ENCODE measurements around the gene PGAP2.
"Not testable (repeated sequence)": the region's sequence is repeated elsewhere in the genome, so short reads cannot be mapped to it uniquely, and the experiment has no call there.

PGAP2 gene

DNA sequence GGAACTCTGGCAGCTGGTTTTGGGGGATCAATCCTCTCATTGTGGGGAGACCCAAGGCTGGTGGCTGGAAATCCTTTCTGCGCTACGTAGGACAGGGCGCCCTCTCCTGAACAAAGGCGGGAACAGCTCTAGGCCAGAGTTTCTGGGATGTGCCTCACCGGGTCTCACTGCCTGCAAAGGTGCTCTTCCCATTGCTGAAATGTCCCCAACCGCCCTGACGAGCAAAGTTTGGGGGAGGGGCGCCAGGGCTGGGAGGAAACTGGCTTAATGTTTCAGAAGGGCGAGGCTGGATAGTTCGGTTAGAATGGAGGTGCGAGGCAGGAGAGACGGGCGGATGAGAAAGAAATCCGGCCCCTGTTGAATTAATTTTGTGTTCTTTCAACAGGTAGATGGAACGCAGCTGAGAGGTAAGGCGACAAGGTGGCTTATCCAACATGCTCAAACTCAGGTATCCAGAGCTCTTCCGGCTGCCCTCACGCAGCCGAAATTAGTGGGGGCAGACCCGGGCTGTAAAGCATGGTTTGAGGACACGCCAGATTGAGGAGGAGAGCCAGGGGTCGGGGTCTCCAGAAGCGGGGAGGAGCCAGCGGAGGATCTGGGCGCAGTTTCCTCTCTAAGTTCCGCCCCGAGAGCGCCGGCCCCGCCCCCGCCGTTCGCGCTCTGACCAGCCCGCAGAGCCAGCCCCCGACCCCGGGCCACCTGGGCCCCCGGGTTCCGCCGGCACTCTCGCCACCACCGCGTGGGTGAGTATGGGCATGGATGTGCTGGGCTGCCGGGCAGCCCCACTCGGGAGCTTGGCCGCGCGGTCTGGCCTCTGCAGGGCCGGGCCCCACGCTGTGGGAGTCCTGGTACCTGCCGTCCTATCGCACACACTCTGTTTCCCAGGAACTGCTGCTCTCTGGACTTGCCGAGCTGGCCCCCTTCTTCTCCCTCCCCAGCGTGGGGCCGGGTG lies at the start of gene PGAP2:
TSS of gene PGAP2 (plus strand) at position 652 of the 952 bp plus-strand sequence. CDS start 2,700 bp downstream, outside the sequence.
- DNase-seq = no peak

DNA sequence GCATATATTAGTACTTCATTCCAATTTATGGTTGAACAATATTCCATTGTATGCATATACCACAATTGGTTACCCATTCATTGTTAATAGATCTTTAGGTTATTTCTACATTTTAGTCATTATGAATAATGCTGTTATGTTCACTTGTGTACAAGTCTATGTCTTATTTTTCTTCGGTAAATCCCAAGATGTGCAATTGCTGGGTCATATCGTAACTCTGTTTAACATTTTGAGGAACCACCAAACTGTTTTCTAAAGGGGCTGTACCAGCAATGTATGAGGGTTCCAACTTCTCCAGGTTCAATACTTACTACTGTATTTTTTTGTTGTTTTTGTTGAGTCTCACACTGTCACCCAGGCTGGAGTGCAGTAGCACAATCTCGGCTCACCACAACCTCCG lies 44.1 kb upstream of the PGAP2 start:
- DNase-seq = no peak

DNA sequence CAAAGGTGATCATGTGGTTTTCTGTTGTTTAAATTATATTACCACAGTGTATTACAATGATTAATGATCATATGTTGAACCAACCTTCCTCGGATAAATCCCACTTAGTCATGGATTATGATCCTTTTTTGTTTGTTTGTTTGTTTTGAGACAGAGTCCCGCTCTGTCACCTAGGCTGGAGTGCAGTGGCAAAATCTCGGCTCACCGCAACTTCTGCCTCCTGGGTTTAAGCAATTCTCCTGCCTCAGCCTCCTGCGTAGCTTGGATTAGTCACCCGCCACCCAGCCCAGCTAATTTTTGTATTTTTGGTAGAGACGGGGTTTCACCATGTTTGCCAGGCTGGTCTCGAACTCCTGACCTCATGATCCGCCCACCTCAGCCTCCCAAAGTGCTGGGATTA lies 41.5 kb upstream of the PGAP2 start:
- DNase-seq = not testable (repeated sequence)

DNA sequence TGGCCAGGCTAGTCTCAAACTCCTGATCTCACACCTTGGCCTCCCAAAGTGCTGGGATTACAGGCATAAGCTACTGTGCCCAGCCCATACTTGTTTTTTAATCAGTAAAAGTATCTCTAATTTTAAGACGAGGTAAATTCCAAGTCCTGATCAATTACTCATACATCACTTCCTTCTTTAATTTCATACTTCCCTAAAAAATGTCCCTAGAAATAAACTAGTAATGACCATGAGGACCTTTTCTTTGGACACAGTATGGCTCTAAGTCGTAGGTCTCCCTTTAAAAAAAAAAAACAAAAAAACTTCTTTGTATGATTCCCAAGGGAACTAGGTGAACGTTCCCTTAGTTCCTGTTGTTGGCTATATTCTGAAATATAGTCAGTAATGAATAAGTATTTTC lies 40.8 kb upstream of the PGAP2 start:
- no peak for DNase-seq

DNA sequence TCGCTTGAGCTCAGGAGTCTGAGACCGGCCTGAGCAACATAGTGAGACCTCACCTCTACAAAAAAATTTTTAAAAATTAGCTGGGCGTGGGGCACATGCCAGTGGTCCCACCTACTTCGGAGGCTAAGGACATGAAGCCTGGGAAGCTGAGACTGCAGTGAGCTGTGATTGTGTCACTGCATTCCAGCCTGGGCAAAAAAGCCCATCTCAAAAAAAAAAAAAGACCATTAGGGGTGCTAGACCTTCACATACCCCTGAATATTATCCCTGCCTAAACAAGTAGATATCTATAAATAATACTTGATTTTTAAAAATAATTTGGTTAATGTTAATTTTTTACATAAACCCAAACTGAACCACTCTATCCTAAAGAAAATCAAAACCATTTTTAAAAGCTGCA lies 35.2 kb upstream of the PGAP2 start:
- no peak for DNase-seq

DNA sequence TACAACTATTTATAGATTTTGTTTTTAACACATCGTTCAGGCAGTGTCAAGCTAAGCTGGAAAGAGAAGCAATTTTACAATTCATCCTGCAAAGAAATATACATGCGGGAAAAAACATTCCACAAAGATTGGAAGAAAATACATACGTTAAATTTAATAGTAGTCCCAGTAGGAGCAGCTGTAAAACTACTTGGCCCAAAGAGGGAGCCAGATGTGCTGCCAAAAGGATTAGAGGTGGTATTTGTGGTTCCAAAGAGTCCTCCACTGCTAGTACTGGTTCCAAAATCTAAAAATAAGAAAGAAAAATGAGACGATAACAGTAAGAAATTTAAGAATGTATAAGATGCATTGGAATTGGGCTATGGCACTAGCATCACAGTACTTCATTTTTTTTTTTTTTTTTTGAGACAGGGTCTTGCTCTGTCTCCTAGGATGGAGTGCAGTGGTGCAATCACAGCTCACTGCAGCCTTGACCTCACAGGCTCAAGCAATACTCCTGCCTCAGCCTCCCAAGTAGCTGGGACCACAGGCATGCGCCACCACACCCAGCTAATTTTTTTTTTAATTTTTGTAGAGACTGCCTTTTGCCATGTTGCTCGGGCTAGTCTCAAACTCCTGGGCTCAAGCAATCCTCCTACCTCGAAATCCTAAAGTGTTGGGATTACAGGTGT lies 32.5 kb upstream of the PGAP2 start:
- no peak for DNase-seq

DNA sequence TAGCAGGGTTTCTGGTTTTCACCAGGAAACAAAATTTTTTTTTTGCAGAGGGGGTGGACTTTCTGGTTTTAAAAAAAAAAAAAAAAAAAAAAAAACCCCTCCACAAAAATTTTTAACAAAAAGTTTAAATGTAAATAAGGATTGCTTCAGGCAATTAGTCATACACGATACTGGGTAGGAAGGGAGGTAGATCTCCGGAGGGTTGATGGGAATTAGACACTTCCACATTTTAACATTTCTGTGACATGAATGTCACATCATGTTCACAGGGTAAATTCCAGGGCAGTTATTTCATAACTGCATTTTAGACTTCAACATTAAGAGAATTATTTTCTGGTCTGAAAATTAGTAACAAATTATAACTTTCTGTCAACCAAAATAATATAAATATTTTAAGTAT lies 26.9 kb upstream of the PGAP2 start:
- DNase-seq = no peak

DNA sequence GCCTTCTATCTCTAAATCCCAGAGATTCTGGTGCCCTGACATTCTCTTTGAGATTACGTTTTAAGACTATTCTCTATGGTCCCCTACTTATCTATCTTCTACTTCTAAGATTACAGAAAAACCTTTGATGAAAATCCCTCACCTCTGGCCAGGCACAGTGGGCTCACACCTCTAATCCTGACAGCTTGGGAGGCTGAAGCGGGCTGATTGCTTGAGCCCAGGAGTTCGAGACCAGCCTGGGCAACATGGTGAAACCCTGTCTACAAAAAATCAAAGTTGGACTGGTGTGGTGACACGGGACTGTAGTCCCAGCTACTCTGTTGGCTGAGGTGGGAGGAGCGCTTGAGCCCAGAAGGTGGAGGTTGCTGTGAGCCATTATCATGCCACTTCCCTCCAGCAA lies 25.4 kb upstream of the PGAP2 start:
- DNase-seq = no peak

DNA sequence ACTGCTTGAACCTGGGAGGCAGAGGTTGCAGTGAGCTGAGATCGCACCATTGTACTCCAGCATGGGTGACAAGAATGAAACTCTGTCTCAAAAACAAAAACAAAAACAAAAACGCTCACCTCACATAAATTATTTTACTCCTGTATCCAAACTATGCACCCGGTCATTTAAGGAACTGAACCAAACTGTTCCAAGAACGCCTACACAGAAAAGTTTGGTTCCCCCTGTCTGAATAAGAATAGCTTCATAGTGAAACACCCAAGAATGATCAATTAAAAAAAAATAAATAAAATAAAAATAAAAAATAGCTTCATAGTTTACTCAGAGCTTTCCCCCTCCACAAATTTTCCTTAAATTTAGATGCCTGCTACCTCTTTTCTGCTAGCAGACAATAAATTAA lies 24.7 kb upstream of the PGAP2 start:
- no peak for DNase-seq

DNA sequence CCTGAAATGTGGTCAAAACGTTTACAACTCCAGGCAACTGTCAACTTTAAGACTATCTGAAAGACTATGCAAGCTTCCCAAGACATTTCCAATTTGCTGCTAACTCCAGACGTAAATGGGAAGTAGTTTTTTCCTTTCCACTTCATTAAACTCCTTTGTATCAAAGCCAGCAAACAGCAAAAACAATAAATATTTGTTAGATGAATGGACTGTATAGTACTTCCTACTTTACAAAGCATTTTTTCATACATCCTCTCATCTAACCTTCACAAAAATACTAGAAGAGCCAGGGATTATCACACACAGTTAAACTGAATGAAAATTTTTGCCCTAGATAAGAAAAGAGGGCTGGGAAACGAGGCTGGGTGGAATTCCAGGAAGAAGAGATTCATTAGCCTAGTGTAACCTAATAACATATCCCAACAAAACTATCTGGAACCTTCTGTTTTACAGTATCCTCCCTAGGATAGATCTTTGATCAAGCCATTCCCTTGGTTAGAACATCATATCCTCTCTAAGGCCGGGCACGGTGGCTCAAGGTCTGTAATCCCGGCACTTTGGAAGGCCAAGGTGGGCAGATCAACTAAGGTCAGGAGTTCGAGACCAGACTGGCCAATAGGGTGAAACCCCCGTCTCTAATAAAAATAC lies 21.5 kb upstream of the PGAP2 start:
- DNase-seq = no peak

DNA sequence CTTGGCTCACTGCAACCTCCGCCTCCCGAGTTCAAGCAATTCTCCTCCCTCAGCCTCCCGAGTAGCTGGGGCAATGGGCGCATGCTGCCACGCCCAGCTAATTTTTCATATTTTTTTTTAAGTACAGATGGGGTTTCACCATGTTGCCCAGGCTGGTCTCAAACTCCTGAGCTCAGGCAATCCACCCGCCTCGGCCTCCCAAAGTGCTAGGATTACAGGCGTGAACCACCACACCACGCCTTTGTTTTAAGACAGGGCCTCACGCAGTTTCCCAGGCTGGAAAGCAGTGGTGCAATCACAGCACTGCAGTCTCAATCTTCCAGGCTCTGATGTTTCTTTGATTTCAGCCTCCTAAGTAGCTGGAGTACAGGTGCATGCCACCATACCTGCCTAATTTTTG lies 14.0 kb upstream of the PGAP2 start:
- DNase-seq = not testable (repeated sequence)

DNA sequence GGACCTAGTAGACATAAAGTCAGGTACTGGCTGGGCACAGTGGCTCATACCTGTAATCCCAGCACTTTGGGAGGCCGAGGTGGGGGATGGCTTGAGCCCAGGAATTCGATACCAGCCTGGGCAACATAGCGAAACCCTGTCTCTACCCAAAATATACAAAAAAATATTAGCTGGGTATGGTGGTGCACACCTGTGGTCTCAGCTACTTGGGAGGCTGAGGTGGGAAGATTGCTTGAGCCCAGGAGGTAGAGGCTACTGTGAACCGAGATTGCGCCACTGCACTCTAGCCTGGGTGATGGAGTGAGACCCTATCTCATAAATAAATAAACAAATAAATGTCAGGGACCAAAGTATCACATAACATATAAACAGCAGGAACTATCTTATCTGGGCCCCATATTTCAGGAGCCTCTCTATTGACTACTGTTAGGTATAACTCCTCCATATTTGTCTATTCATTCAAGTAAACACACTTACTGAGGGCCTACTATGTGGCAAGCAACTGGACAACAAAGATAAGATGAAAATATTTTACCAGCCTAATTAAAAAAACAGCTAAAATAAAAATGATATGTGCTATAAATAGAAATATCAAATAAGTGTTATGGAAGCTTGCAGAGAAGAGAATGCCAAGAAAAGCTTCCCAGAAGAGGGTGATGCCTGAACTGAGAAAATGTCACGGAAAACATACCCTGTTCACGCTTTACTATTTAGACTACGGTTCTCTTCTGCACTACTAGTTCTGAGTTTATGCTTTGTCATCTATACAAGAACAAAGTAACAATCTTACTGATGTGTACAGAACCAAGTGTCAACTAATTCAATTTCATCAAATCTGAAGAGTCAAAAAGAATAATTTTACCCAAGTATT lies 13.0 kb upstream of the PGAP2 start:
- DNase-seq = no peak

DNA sequence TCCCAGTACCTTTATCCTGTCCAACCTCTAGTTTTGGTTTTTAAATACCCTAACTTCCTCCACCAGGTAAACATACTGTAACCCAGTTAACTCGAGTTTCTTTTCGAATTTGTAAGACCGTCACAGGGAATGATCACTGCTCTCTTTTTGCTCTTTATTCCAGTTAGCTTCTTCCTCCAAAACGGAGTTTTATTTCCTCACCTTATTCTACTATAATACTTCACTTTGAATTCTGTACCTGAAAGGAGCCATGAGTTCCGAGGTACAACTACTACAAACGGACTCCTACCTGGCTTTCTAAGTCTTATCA lies 12.4 kb upstream of the PGAP2 start:
- no peak for DNase-seq

DNA sequence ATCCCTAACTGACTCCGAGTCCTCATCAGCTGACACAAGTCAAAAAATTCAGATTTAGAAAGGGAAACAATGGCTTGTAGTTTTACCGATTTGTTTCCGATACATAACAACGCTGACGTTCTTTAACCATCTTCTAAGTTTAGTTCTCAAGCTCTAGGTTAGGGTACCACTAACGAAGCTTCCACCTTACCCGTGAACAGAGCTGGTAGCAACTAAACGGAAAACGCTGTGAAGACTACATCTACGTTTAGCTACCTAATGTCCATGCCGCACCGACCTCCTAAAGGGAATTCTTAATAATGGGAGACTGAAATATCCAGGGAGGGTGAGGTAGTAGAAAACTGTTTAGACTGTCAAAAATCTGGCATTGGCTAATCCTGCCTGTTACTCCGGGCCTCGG lies 12.0 kb upstream of the PGAP2 start:
- no peak for DNase-seq

DNA sequence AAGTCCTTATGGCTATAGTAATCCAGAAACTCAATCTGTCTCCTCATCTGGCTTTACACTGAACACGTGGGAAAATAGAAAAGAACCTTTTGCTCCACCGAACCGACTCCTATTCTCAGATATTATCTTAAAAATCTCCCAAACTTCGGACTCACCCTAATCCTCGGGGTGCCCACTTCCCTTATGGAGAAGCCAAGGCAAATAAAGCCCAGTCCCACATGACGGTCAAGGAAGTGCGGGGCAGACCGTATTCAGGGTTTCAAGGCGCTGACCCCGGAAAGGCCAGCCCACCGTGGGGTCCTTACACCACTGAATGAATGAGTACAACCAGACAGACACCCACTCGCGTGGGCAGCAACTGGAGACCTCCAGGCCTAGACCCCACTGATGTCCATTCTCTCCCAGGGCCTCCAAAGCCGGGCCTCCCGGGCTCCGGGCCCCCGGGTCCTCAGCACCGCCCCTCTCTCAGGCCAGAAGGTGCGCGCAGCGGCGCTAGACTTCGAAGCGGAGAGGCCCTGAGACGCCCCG lies 11.5 kb upstream of the PGAP2 start:
- DNase-seq = peak; percentile 61

DNA sequence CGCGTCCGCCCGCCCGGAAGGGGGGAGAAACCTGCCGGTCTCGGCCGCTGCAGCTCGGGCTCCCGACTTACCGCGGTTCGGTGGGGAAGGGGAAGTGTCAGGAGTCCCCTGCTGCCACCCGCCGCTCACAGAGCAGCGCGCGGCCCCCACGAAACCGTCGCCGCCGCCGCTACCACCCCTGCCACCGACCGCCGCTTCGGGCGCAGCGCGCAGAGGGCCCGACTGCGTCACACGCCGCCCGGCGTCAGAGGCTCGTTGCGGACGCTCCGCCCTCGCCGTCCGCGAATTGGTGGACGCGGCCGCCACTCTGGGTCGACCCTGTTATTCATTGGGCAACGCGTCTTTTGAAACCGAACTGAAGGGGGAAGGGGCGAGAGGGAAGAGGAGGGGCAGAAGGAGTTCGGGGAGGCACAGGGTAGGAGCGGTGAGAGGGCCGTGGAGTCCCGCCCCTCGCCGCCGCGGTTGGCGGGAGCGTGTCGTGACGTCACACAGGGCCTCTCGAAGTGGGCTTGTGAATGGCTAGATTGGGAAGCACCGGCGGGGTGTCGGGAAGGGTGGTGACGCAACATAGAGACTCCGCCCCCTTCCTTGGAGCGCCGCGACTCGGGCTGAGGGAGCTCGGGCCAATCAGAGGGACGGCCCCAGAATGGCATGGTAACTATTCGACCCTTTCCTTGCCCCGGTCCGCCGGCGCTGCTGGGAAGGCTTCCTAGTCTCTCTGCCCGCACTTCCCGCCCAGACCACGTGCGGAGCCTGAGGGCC lies 10.8 kb upstream of the PGAP2 start, which contains the start of gene NUP98:
TSS of gene NUP98 (minus strand) at position 226 of the 762 bp plus-strand sequence. CDS start 15,437 bp downstream, outside the sequence.
- peak; percentile 98 for DNase-seq

DNA sequence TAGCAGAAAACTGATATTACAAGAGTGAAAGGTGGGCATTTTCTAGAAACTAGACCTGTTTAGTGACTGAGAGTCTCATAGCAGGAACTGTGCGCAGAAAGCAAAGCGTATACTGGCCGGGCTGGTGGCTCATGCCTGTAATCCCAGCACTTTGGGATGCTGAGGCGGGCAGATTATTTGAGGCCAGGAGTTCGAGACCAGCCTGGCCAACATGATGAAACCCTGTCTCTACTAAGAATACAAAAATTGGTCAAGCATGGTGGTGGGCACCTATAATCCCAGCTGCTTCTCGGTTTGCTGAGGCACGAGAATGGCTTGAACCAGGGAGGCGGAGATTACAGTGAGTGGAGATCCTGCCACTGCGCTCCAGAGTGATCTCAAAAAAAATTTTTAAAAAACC lies 9.2 kb upstream of the PGAP2 start:
- no peak for DNase-seq

DNA sequence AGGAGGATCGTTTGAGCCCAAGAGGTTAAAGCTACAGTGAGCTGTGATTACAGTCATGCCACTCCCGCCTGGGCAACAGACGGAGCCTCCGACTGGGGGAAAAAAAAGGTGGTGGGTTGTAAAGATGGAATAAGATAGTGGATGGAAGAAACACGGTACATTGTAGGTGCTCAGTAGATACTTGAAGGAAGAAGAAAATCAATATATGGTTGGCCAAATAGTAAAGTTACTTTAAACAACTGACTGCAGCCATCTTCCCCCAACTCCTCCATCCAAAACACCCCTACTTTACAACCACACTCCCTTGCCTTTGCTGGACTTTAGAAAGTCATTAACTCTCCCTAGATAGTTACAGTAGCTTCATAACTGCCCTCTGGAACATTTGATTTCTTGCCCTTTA lies 8.5 kb upstream of the PGAP2 start:
- no peak for DNase-seq

DNA sequence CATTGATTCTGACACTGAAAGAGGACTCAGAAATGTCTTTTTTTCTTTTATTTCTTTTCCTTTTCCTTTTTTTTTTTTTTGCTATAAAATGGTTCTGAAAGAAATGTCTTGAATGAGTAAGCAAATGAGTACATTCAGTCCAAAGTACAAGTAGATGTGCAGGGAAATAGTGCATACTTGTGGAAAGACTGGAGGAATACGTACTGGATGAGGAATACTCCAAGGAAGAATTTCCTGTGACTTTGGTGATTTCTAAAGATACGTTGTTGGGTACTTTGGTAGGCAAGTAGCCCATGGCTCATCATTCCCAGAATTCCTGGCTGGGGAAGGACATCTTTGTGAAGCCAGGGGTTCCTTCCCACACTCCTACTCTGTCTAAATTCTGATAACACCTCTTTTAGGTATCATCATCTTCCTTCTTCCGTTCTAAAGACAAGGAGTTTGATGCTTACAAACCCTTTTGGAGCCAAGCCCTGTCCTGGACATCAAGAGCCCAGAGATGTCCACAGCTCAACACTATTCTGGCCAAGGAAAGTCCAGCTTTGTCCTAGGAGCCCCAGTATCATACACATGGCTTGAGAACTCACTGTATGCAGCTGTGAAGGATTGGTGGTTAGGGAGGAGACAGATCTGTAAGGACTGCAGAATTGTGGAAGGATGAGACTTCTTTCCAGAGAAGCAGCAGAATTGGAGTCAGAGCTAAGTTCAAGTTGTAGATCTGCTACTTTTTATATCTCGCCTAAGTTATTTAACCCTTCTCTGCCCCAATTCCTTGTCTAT lies 6.2 kb upstream of the PGAP2 start:
- no peak for DNase-seq

DNA sequence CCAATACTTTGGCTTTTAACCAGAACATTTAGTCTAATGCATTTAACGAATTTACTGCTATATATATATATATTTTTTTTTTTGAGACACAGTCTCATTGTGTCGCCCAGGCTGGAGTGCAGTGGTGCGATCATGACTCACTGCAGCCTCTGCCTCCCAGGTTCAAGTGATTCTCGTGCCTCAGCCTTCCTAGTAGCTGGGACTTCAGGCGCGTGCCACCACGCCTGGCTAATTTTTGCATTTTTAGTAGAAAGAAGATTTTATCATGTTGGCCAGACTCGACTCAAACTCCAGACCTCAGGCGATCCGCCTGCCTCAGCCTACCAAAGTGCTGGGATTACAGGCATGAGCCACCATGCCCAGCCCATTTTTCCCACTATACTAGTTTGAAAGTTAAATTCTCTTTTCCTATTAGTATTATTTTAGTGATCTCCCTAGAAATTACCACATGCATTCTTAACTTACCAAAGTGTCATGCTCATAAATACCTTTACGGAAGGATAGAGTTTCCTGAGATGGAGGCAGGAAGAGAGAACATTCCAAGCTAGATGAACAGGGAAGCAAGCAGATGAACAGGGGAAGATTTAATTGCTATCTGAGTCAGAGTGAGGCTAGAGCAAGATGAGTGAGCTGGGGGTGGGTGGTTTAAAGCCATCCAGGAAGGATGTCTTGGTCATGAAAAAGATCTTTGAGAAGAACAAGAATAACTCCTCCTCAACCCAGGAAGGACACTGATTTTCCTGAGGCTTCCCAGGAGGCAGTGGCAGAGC lies 4.4 kb upstream of the PGAP2 start:
- no peak for DNase-seq

All from T1000 (cell line).